ENCODE measurements around the gene CLTC. TPM values are rescaled to one million over a fixed set of nuclear protein-coding genes. Genes with fewer than 3 reads are reported as not detected.

The CLTC gene
- total RNA-seq, 6 experiments from 2014 or later, result 120 to 232 (median 142) TPM

DNA sequence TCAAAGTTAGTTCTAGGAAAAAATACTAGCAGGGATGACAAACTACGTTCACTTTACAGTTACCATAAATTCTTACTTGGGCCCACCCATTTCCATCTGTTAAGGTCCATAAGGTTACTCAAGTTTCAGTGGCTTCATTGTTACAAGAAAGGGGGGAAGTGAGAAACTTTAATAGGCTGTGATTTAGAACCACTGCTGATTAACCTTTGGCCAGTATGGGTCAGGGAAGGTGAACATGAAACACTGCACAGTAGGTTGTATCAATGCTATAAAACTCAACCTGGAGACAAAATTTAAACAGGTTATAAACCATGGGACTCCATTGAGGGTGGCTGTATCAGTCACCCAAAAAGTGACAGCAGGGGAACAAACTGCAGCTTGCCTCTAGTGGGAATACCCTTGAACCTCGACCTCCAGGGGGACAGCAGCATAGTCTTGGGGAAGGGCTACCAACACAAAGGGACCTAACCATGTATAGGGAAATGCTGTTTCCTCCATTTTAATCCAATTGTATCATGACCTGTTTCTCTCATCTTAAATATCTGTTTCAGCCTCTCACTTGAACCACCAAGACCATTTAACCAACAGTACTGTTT, 77.1 kb downstream of the CLTC start:
- ATAC-seq (peak in 1 of 4 donors; percentile 30), DNase-seq (no peak)
- Histone ChIP-seq H3K4me1 (peaks cover 0 to 13% (median 0%) of the 10 kb centered on the region in 4 donors), H3K36me3 (peaks cover 0 to 52% (median 31%) of the 10 kb centered on the region in 4 donors), H3K9me3 (no peaks in the 10 kb centered on the region), H3K4me3 (no peak overlapping the region), H3K27me3 (no peaks in the 10 kb centered on the region), H3K27ac (no peak overlapping the region)
- intact Hi-C loops (cut with DNase I), result no loop called here
- no peak for TF ChIP-seq POLR2A (IDR thresholded peaks at IDR 0.05)
- no peak for TF ChIP-seq CTCF (IDR thresholded peaks at IDR 0.05)
- 31% methylated on average over 1 of the region's 2 CpGs for WGBS (ENCODE audit: insufficient coverage, low coverage, low lambda C conversion rate, missing lambda C conversion rate)

GRCh38 chr17:59698143-59698542, 78.4 kb downstream of the CLTC start:
- no peak for TF ChIP-seq POLR2A (IDR thresholded peaks at IDR 0.05)
- no peak for TF ChIP-seq CTCF (IDR thresholded peaks at IDR 0.05)
- Histone ChIP-seq H3K36me3 (peaks cover 0 to 38% (median 24%) of the 10 kb centered on the region in 4 donors), H3K27me3 (no peaks in the 10 kb centered on the region), H3K4me3 (no peak overlapping the region), H3K9me3 (no peaks in the 10 kb centered on the region), H3K4me1 (peaks cover 0 to 13% (median 0%) of the 10 kb centered on the region in 4 donors), H3K27ac (no peak overlapping the region)
- no peak for DNase-seq
- ATAC-seq, result no peak
- intact Hi-C loops (cut with DNase I), result no loop called here
- WGBS (ENCODE audit: insufficient coverage, low coverage, low lambda C conversion rate, missing lambda C conversion rate), result 81% methylated on average over 4 of the region's 4 CpGs

DNA sequence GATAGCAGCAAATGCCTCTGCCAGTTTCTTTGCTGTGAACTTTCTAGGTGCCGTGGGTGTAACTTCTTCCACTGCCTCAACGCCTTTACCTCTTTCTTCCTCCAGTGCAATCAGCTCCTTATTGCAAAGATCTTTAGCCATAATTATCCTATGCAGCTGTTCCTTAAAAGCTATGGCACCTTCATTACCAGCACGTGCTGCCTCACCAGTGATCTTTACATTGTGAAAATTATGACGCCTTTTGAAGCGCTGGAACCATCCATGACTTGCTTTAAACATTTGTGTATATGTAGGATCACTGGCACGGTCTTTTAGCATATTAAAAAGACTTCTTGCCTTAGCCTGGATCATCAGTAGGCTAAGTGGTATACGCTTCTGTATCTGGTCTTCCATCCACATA, 79.5 kb downstream of the CLTC start:
- Histone ChIP-seq H3K4me1 (peaks cover 0 to 13% (median 0%) of the 10 kb centered on the region in 4 donors), H3K4me3 (no peak overlapping the region), H3K27me3 (no peaks in the 10 kb centered on the region), H3K27ac (no peak overlapping the region), H3K36me3 (peaks cover 0 to 27% (median 15%) of the 10 kb centered on the region in 4 donors), H3K9me3 (no peaks in the 10 kb centered on the region)
- intact Hi-C loops (cut with DNase I), result no loop called here
- TF ChIP-seq CTCF (IDR thresholded peaks at IDR 0.05), result no peak
- WGBS (ENCODE audit: insufficient coverage, low coverage, low lambda C conversion rate, missing lambda C conversion rate), result 97% methylated on average over 7 of the region's 7 CpGs
- ATAC-seq (no peak), DNase-seq (no peak)

- H3K27me3 ChIP-seq, result no peaks in the 10 kb centered on the region
- peaks cover 0 to 23% (median 11%) of the 10 kb centered on the region in 4 donors for H3K36me3 ChIP-seq
- TF ChIP-seq CTCF (IDR thresholded peaks at IDR 0.05) (no peak), POLR2A (IDR thresholded peaks at IDR 0.05) (no peak)
- 96% methylated on average over 6 of the region's 6 CpGs for WGBS (ENCODE audit: insufficient coverage, low coverage, low lambda C conversion rate, missing lambda C conversion rate)
- no peak for DNase-seq
- intact Hi-C loops (cut with DNase I), result no loop called here
- peaks cover 0 to 13% (median 0%) of the 10 kb centered on the region in 4 donors for H3K4me1 ChIP-seq
- H3K4me3 ChIP-seq, result no peak overlapping the region
- no peaks in the 10 kb centered on the region for H3K9me3 ChIP-seq
- no peak overlapping the region for H3K27ac ChIP-seq
- no peak for ATAC-seq
These were observed 80.1 kb downstream of the CLTC start for GRCh38 chr17:59699786-59700185.
